C4-2B (cell line): ENCODE results near the gene RBMX.
"Not testable (repeated sequence)": the region's sequence is repeated elsewhere in the genome, so short reads cannot be mapped to it uniquely, and the experiment has no call there.

ENCODE experiments used
- CTCF ChIP-seq: fragments of 450-650 bp; conservative IDR thresholded peaks from 2 replicates; pipeline ENCODE4 v1.5.1; 2017; ENCODE audit warnings: mild to moderate bottlenecking
- ZFX ChIP-seq: fragments of 450-650 bp; IDR thresholded peaks from 2 replicates; pipeline ENCODE4 v1.6.1; 2017

- TF ChIP-seq ZFX, CTCF: not testable (repeated sequence)
Observed at GRCh38 chrX:136874114-136874513, 6.4 kb downstream of the RBMX start.
